ENCODE data around the gene DPP3.

The DPP3 gene

GRCh38 chr11:66545701-66546367 lies 65.6 kb downstream of the DPP3 start, which contains the start of gene ZDHHC24:
Gene ZDHHC24, minus strand, starts transcription at chr11:66546048. Its CDS starts 45 bp downstream, at chr11:66546003.
- peak within 1 kb of the TSS; percentile 92 for H3K4me3 ChIP-seq (ENCODE audit: low read length)
- TF ChIP-seq ZNF274 (IDR thresholded peaks at IDR 0.05; ENCODE audit: low read depth, low read length): no peak

- no peak for TF ChIP-seq ZNF274 (IDR thresholded peaks at IDR 0.05; ENCODE audit: low read depth, low read length)
- peak within 1 kb of the TSS; percentile 92 for H3K4me3 ChIP-seq (ENCODE audit: low read length)
These were observed 66.2 kb downstream of the DPP3 start, which contains the start of gene ACTN3 for GRCh38 chr11:66546368-66546965. Gene ACTN3, plus strand, starts transcription at chr11:66546903. Its CDS starts 35 bp downstream, at chr11:66546938.

GRCh38 chr11:66546966-66547661 lies 66.9 kb downstream of the DPP3 start:
- no peak for TF ChIP-seq ZNF274 (IDR thresholded peaks at IDR 0.05; ENCODE audit: low read depth, low read length)
- H3K4me3 ChIP-seq (ENCODE audit: low read length): no peak overlapping the region

GRCh38 chr11:66547662-66548009 lies 67.4 kb downstream of the DPP3 start:
- TF ChIP-seq ZNF274 (IDR thresholded peaks at IDR 0.05; ENCODE audit: low read depth, low read length): no peak
- H3K4me3 ChIP-seq (ENCODE audit: low read length): no peak overlapping the region

- no peak overlapping the region for H3K4me3 ChIP-seq (ENCODE audit: low read length)
- TF ChIP-seq ZNF274 (IDR thresholded peaks at IDR 0.05; ENCODE audit: low read depth, low read length): no peak
These were observed 67.8 kb downstream of the DPP3 start for GRCh38 chr11:66548041-66548440.

- H3K4me3 ChIP-seq (ENCODE audit: low read length): no peak overlapping the region
- TF ChIP-seq ZNF274 (IDR thresholded peaks at IDR 0.05; ENCODE audit: low read depth, low read length): no peak
These were observed 68.8 kb downstream of the DPP3 start for GRCh38 chr11:66548774-66549630.

GRCh38 chr11:66549696-66550095 lies 69.5 kb downstream of the DPP3 start:
- no peak for TF ChIP-seq ZNF274 (IDR thresholded peaks at IDR 0.05; ENCODE audit: low read depth, low read length)

GRCh38 chr11:66550887-66551286 lies 70.7 kb downstream of the DPP3 start:
- no peak for TF ChIP-seq ZNF274 (IDR thresholded peaks at IDR 0.05; ENCODE audit: low read depth, low read length)

More at GRCh38 chr11:66549696-66550095, 69.5 kb downstream of the DPP3 start:
- H3K4me3 ChIP-seq (ENCODE audit: low read length): no peak overlapping the region

GRCh38 chr11:66554602-66555001 lies 74.4 kb downstream of the DPP3 start:
- no peak overlapping the region for H3K4me3 ChIP-seq (ENCODE audit: low read length)
- TF ChIP-seq ZNF274 (IDR thresholded peaks at IDR 0.05; ENCODE audit: low read depth, low read length): no peak

More at GRCh38 chr11:66550887-66551286, 70.7 kb downstream of the DPP3 start:
- H3K4me3 ChIP-seq (ENCODE audit: low read length): no peak overlapping the region

- TF ChIP-seq ZNF274 (IDR thresholded peaks at IDR 0.05; ENCODE audit: low read depth, low read length): no peak
- no peak overlapping the region for H3K4me3 ChIP-seq (ENCODE audit: low read length)
These were observed 75.2 kb downstream of the DPP3 start for GRCh38 chr11:66555416-66555815.

GRCh38 chr11:66556086-66556485 lies 75.9 kb downstream of the DPP3 start:
- no peak overlapping the region for H3K4me3 ChIP-seq (ENCODE audit: low read length)
- no peak for TF ChIP-seq ZNF274 (IDR thresholded peaks at IDR 0.05; ENCODE audit: low read depth, low read length)

- no peak overlapping the region for H3K4me3 ChIP-seq (ENCODE audit: low read length)
- TF ChIP-seq ZNF274 (IDR thresholded peaks at IDR 0.05; ENCODE audit: low read depth, low read length): no peak
These were observed 77.6 kb downstream of the DPP3 start for GRCh38 chr11:66557733-66558326.

Measured in GM08714 (cell line).